Epithelial cell of proximal tubule (primary cell): ENCODE results near the gene POLD1. TPM values are rescaled to one million over a fixed set of nuclear protein-coding genes. Genes with fewer than 3 reads are reported as not detected.
"Not testable (repeated sequence)": the region's sequence is repeated elsewhere in the genome, so short reads cannot be mapped to it uniquely, and the experiment has no call there.

Experiments used
- DNase-seq: peaks from one replicate; pipeline ENCODE4 v3.0.0-alpha.2; 2011; ENCODE audit warnings: low read depth
- H3K4me3 ChIP-seq: 2 replicates; pipeline ENCODE4 v1.5.1; 2011; ENCODE audit warnings: low read depth, mild to moderate bottlenecking, low read length
- total RNA-seq: library from RNA; depleted of rRNA; stranded (reverse); fragments of >200 nt; gene quantifications from 2 replicates; pipeline ENCODE4 v1.2.3, GENCODE V29; 2015
- TF ChIP-seq, protein P1 (sequence below): conservative IDR thresholded peaks from 2 replicates; pipeline ENCODE4 v1.5.1; 2012; ENCODE audit warnings: low read depth, mild to moderate bottlenecking, low read length

The POLD1 gene
- total RNA-seq, 1 donor from 2014 or later = 89.4 TPM

DNA sequence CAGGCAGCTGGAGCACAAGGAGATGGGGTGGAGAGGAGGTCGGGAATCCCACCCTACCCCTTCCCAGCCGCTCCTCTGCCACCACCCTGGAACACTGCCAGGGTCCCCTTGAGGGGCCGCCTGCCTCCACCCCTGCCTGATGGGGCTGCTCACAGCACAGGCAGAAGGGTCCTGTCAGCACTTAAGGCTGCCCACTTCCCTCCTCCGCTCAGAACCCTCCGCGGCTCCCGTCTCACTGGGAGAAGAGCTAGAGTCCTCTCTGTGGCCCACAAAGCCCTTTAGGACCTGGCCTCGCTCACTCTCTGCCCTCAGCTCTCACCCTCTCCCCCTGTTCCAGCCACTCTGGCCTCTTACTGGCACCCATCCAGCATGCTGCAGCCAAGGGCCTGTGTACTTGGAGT lies 3.4 kb upstream of the POLD1 start:
- H3K4me3 ChIP-seq = no peak overlapping the region
- no peak for DNase-seq

DNA sequence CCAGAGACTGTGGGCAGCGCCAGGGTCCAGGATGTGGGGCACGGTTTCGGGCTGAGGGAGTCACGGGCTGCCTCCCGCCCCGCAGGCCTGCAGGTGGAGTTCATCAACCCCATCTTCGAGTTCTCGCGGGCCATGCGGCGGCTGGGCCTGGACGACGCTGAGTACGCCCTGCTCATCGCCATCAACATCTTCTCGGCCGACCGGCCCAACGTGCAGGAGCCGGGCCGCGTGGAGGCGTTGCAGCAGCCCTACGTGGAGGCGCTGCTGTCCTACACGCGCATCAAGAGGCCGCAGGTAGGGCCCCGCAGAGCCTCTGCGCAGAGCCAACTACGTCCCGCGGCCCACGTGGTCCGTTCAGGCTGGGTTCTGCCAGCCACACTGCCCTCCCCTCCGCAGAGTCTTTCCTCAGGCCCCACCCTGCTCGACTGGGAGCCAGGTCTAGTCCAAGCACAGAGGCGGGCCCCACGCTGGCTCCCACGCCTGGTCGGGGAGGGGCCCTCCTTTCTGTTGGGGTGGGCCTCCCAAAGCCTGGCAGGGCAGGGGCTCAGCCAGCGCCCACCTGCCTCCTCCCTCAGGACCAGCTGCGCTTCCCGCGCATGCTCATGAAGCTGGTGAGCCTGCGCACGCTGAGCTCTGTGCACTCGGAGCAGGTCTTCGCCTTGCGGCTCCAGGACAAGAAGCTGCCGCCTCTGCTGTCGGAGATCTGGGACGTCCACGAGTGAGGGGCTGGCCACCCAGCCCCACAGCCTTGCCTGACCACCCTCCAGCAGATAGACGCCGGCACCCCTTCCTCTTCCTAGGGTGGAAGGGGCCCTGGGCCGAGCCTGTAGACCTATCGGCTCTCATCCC lies 2.0 kb upstream of the POLD1 start:
- TF ChIP-seq, protein P1, sequence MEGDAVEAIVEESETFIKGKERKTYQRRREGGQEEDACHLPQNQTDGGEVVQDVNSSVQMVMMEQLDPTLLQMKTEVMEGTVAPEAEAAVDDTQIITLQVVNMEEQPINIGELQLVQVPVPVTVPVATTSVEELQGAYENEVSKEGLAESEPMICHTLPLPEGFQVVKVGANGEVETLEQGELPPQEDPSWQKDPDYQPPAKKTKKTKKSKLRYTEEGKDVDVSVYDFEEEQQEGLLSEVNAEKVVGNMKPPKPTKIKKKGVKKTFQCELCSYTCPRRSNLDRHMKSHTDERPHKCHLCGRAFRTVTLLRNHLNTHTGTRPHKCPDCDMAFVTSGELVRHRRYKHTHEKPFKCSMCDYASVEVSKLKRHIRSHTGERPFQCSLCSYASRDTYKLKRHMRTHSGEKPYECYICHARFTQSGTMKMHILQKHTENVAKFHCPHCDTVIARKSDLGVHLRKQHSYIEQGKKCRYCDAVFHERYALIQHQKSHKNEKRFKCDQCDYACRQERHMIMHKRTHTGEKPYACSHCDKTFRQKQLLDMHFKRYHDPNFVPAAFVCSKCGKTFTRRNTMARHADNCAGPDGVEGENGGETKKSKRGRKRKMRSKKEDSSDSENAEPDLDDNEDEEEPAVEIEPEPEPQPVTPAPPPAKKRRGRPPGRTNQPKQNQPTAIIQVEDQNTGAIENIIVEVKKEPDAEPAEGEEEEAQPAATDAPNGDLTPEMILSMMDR = no peak
- no peak for DNase-seq
- no peak overlapping the region for H3K4me3 ChIP-seq

More for the DNA sequence above, 3.4 kb upstream of the POLD1 start:
- TF ChIP-seq, protein P1 = no peak

DNA sequence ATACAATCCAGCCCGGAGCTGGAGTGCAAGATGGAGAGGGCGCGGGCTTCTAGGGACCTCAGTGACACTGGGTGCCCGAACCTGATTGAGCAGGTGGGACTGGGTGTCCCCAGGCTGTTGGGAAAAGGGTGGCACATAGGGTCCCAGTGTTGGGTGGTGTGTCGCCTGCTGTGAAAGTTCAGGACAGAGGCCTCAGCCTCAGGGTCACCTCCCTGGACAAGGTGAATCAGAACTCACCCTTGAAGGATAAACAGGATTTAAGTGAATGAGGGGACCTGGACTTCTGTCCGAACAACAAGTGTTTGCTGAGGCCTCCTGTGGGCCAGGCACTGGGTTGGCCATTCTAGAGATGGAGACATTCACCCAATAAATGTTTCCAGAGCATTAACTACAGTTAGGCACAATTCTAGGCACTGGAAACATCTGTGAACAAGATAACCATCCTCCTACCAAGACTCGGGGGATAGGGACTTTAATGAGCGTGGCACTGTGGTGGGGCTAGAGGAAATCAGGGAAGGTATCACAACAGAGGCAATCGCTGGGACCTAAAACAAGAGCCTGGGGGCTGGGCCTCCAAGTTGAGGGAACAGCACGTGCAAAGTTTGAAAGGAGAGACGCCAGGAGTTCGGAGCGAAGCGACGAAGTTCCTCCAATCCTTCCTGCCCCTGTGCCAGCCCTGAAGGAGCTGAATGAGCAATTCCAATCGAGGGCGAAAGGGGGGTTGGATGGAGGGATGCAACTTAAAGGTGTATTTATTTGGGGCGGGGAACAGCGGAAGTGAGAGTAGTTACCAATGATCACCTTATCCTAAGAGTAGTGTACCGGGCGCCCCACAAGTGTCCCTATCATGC lies 921 bp upstream of the POLD1 start:
- TF ChIP-seq, protein P1 = no peak
- peak overlapping the region; percentile 80 for H3K4me3 ChIP-seq
- no peak for DNase-seq

DNA sequence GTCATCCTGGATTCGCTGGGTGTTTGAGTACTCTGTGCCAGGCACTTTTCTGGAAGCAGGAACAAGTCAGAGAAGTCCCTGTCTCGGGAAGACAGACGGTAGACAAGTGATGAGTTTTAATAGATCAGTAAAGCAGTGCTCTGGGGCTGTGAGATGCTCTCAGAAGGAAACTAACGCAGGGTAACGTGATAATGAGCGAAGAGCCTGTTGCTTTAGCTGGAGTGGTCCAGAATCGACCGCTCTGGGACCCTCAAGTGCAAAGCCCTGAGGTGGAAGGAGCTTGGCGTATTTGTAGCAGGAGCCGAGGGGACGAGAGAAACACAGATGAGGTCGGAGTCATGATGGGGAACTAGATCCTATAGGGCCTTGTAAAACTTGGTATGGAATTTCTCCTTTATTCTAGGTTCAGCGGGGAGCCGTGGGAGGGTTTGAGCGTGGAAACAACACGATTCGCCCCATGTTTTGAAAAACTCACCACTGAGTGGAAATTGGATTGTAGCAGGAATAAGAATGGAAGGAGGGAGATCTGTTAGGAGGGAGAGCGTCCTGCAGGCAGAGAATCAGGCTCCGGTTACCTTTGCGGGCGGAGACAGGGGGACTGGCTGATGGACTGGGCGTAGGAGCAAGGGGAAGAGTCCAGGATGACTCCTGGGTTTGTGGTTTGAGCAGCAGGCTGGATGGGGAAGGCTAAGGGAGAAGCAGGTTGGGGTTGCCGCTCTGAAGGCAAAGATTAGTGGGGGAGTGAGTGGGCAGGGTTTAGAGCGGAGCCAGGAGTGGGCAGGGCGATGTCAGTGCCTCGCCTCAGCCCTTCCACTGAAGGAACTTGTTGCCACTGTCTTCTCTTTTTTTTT lies 763 bp downstream of the POLD1 start:
- DNase-seq = no peak
- H3K4me3 ChIP-seq = peak overlapping the region; percentile 80
- TF ChIP-seq, protein P1 = no peak

DNA sequence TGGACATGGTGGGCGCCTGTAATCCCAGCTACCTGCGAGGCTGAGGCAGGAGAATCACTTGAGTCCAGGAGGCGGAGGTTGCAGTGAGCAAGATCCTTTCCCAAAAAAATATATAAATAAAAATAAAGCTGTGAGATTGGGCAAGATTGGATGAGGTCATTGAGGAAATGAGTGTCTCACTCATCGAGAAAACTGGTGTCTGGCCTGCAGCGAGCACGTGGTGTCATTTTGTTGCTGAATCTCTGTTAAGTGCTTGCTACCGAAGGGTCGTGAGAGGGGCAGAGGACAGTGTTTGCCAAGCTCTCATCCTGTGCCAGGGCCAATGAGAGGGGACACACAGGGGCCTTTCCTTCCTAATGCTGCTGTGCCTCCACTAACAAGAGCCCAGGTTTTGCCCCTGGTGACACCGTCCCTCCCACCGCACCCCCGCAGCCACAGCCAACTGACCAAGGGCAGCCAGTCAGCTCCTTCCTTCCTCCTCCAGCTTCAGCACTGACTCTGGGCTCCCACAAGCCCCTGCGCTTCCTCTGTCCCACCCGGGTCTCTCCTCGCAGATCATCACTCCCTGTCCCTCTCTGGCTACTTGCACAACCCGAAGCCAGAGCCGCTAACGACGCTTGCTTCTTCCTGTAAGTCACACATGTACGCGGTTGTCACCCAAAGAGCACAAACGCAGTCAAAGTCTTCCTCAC lies 3.2 kb downstream of the POLD1 start:
- TF ChIP-seq, protein P1 = no peak
- no peak overlapping the region for H3K4me3 ChIP-seq
- DNase-seq = no peak

DNA sequence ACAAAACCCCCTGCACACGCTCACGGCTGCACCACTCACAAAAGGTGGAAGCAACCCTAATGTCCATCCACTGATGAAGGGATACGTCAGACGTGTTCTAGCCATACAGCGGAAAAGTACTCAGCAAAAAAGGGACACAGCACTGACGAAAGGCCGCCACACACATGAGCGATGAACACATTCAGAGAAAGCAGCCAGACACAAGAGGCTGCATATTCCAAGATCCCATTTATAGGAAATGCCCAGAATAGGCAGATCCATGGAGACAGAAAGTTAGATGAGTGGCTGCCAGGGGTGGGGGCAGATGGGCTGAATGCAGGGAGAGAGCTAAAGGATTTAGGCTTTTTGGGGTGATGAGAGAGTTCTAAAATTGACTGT lies 3.7 kb downstream of the POLD1 start:
- DNase-seq = no peak
- H3K4me3 ChIP-seq = no peak overlapping the region
- TF ChIP-seq, protein P1 = no peak

DNA sequence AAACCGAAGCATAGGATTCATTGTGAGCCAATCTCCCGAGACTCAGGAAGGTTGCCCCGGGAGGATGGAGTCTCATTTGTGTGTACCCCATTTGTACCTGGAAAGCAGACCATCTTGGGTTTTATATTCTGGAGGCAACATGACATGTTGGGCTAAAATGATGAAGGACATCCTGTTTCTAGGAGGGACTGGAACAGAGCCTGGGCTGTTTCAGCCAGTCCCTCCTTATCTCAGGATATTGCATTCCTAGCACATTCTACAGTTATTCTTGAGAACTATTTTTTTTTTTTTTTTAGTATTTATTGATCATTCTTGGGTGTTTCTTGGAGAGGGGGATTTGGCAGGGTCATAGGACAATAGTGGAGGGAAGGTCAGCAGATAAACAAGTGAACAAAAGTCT lies 6.1 kb downstream of the POLD1 start:
- H3K4me3 ChIP-seq, DNase-seq: not testable (repeated sequence)

DNA sequence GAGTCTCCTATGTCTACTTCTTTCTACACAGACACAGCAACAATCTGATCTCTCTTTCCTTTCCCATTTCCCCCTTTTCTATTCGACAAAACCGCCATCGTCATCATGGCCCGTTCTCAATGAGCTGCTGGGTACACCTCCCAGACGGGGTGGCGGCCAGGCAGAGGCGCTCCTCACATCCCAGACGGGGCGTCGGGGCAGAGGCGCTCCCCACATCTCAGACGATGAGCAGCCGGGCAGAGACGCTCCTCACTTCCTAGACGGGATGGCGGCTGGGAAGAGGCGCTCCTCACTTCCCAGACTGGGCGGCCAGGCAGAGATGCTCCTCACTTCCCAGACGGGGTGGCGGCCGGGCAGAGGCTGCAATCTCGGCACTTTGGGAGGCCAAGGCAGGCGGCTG lies 6.8 kb downstream of the POLD1 start:
- DNase-seq, H3K4me3 ChIP-seq: not testable (repeated sequence)
